Colonic mucosa (tissue), 4 donors: ENCODE measurements around the gene RASSF5. TPM values are rescaled to one million over a fixed set of nuclear protein-coding genes. Genes with fewer than 3 reads are reported as not detected.

ENCODE experiments used
- DNase-seq: peaks from one replicate; pipeline ENCODE4 v3.0.0-alpha.2; 2020
- H3K27ac ChIP-seq: fragments of 200-600 bp; one replicate; pipeline ENCODE4 v1.8.0; 2021
- H3K27me3 ChIP-seq: fragments of 200-600 bp; one replicate; pipeline ENCODE4 v1.8.0; 2021
- H3K36me3 ChIP-seq: fragments of 200-600 bp; one replicate; pipeline ENCODE4 v1.8.0; 2021
- H3K4me1 ChIP-seq: fragments of 200-600 bp; one replicate; pipeline ENCODE4 v1.8.0; 2021; ENCODE audit warnings: mild to moderate bottlenecking
- H3K4me3 ChIP-seq: fragments of 200-600 bp; one replicate; pipeline ENCODE4 v1.8.0; 2021
- H3K9ac ChIP-seq, 2 donors: one replicate each; pipeline ENCODE4 v1.7.0; 2013; ENCODE audit warnings: control low read depth in 2 of 2, low read depth in 2 of 2, low read length in 2 of 2
- H3K9me3 ChIP-seq: fragments of 200-600 bp; one replicate; pipeline ENCODE4 v1.8.0; 2021
- CTCF ChIP-seq: fragments of 200-600 bp; IDR thresholded peaks from one replicate; pipeline ENCODE4 v1.8.0; 2022; ENCODE audit warnings: antibody characterized with exemption, mild to moderate bottlenecking
- intact Hi-C: fragments of 100-400 bp; cut with DNase I; formaldehyde crosslinking; loops from one replicate; pipeline ENCODE4 v1.14.1; 2022
- total RNA-seq, 2 donors: library from RNA; stranded (reverse); fragmentation: NEBNext Ultra II Directional in 1 of 2; extraction: Animal tissue kit (Norgen Biotek cat#: 25700) in 1 of 2; gene quantifications; one replicate each; pipeline ENCODE4 v1.2.1, GENCODE V29; 2021
- donor health status: healthy.
- donor health status: DM: no; HTN: no; CAD: no.
- donor health status: DM: no; HTN: no; CAD: no.

Gene RASSF5
- total RNA-seq, 2 donors from 2014 or later, result 4.9 to 5.4 TPM

- TF ChIP-seq CTCF, result no peak
- H3K27ac ChIP-seq, result no peak overlapping the region
- H3K9me3 ChIP-seq, result no peaks in the 10 kb centered on the region
- no peak for DNase-seq
- H3K4me1 ChIP-seq, result no peaks in the 10 kb centered on the region
- no peaks in the 10 kb centered on the region for H3K27me3 ChIP-seq
- H3K9ac ChIP-seq, result no peak overlapping the region
- no peaks in the 10 kb centered on the region for H3K36me3 ChIP-seq
- intact Hi-C loops, result no loop called here
- H3K4me3 ChIP-seq, result no peak overlapping the region
Measured at GRCh38 chr1:206545351-206545750, 38.0 kb downstream of the RASSF5 start.

- no peak for DNase-seq
- intact Hi-C loops, result no loop called here
- Histone ChIP-seq H3K36me3 (no peaks in the 10 kb centered on the region), H3K27ac (no peak overlapping the region), H3K27me3 (no peaks in the 10 kb centered on the region), H3K4me1 (no peaks in the 10 kb centered on the region), H3K4me3 (no peak overlapping the region), H3K9me3 (no peaks in the 10 kb centered on the region), H3K9ac (no peak overlapping the region)
- TF ChIP-seq CTCF, result no peak
Measured at GRCh38 chr1:206547104-206547503, 39.8 kb downstream of the RASSF5 start.

GRCh38 chr1:206550446-206550845 lies 43.1 kb downstream of the RASSF5 start:
- H3K27ac ChIP-seq, result no peak overlapping the region
- H3K4me1 ChIP-seq, result no peaks in the 10 kb centered on the region
- H3K4me3 ChIP-seq, result no peak overlapping the region
- DNase-seq, result no peak
- intact Hi-C loops, result no loop called here
- H3K27me3 ChIP-seq, result no peaks in the 10 kb centered on the region
- no peak for TF ChIP-seq CTCF
- no peaks in the 10 kb centered on the region for H3K36me3 ChIP-seq
- no peaks in the 10 kb centered on the region for H3K9me3 ChIP-seq
- no peak overlapping the region for H3K9ac ChIP-seq

GRCh38 chr1:206551296-206551985 lies 44.1 kb downstream of the RASSF5 start:
- H3K9ac ChIP-seq, result no peak overlapping the region
- DNase-seq, result no peak
- H3K9me3 ChIP-seq, result no peaks in the 10 kb centered on the region
- H3K27me3 ChIP-seq, result no peaks in the 10 kb centered on the region
- TF ChIP-seq CTCF, result no peak
- H3K4me1 ChIP-seq, result no peaks in the 10 kb centered on the region
- no peaks in the 10 kb centered on the region for H3K36me3 ChIP-seq
- intact Hi-C loops, result no loop called here
- no peak overlapping the region for H3K4me3 ChIP-seq
- no peak overlapping the region for H3K27ac ChIP-seq

- H3K36me3 ChIP-seq, result no peaks in the 10 kb centered on the region
- no peak overlapping the region for H3K9ac ChIP-seq
- H3K27ac ChIP-seq, result no peak overlapping the region
- H3K4me3 ChIP-seq, result no peak overlapping the region
- no peaks in the 10 kb centered on the region for H3K27me3 ChIP-seq
- intact Hi-C loops, result no loop called here
- DNase-seq, result no peak
- TF ChIP-seq CTCF, result no peak
- H3K9me3 ChIP-seq, result no peaks in the 10 kb centered on the region
- H3K4me1 ChIP-seq, result no peaks in the 10 kb centered on the region
Measured at GRCh38 chr1:206551986-206552326, 44.6 kb downstream of the RASSF5 start.
